Measurements from ENCODE around the gene SAMD15. TPM values are rescaled to one million over a fixed set of nuclear protein-coding genes. Genes with fewer than 3 reads are reported as not detected.

The SAMD15 gene
- total RNA-seq, 1 donor: 2.0 TPM

DNA sequence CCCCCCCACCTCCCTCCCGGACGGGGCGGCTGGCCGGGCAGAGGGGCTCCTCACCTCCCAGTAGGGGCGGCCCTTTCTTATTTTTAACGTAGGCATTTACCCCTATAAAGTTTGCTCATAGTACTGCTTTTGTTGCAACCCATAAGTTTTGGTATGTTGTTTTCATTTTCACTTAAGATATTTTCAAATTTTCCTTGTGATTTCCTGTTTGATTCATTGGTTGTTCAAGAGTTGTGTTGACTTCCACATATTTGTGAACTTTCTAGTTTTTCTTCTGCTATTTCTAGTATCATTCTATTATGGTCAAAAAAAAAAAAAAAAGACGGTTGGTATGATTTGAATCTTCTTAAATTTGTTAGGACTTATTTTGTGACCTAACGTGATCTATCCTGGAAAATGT, 39.7 kb downstream of the SAMD15 start:
- DNase-seq (ENCODE audit: low read depth): no peak
- TF ChIP-seq CTCF (IDR thresholded peaks at IDR 0.05; ENCODE audit: insufficient read depth, low read length): no peak
- H3K4me3 ChIP-seq (ENCODE audit: low read depth, low read length): no peak overlapping the region

DNA sequence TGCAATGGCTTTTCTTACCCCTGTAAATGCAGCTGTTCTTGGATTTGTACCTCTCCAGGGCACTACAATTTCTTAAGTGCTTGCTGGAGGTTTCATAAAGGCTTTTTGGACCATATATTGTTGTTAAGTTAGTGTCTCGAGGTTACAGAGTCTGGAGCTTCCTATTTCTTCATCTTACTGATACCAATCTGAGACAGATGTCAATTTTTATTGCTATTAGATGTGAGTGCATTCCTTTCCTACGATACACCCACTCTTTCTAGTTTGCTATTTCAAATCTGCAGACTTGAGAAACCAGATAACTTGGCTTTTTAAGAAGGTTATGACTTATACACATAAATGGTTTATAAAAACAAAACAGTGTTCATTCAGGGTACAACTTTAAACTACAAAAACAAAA, 44.0 kb downstream of the SAMD15 start:
- no peak for DNase-seq (ENCODE audit: low read depth)
- H3K4me3 ChIP-seq (ENCODE audit: low read depth, low read length): no peak overlapping the region
- no peak for TF ChIP-seq CTCF (IDR thresholded peaks at IDR 0.05; ENCODE audit: insufficient read depth, low read length)

DNA sequence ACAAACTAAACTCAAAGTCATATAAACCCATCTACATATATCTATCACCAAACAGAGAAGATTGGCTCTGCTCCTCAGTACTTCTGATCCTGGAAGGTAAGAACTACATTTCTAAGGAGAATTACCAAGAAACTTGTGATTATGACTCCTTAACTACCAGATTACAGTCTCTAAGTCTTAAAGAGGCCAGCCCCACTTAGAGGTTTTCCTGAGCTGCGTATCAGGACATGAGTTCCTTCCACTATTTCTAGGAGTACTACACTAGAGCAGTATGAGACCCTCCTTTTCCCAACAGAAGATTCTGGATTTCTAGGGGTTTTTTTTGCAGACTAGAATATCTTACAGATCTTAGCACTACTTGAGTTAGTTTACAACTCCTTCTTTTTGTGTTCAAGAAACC, 46.2 kb downstream of the SAMD15 start, which contains the start of gene NOXRED1:
Gene NOXRED1 (minus strand): TSS at position 101 of the 400 bp plus-strand sequence. CDS start 634 bp downstream, outside the sequence.
- no peak within 1 kb of the TSS for H3K4me3 ChIP-seq (ENCODE audit: low read depth, low read length)
- DNase-seq (ENCODE audit: low read depth): no peak
- no peak for TF ChIP-seq CTCF (IDR thresholded peaks at IDR 0.05; ENCODE audit: insufficient read depth, low read length)

DNA sequence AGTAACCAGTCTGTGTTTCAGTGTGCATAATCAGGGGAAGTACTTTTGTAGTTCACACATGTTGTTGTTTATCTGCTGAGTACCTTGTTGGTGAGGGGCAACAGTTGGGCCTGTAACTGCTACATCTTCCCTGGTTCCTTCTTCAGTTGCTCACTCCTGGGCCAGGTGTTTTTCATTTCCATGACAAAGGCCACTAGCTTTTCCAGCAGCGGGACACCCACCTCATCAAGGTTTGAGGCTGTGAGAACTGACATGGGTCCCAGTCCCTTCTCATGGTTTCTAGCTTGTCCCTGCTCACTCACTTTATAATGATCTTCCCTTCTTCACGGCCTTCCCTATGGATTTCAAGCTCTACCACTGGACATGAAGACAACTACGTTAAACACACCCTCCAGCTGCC, 47.7 kb downstream of the SAMD15 start:
- no peak for TF ChIP-seq CTCF (IDR thresholded peaks at IDR 0.05; ENCODE audit: insufficient read depth, low read length)
- no peak overlapping the region for H3K4me3 ChIP-seq (ENCODE audit: low read depth, low read length)
- DNase-seq (ENCODE audit: low read depth): no peak

- no peak for DNase-seq (ENCODE audit: low read depth)
- no peak for TF ChIP-seq CTCF (IDR thresholded peaks at IDR 0.05; ENCODE audit: insufficient read depth, low read length)
- no peak overlapping the region for H3K4me3 ChIP-seq (ENCODE audit: low read depth, low read length)
Observed at GRCh38 chr14:77426396-77426795, 49.2 kb downstream of the SAMD15 start.

DNA sequence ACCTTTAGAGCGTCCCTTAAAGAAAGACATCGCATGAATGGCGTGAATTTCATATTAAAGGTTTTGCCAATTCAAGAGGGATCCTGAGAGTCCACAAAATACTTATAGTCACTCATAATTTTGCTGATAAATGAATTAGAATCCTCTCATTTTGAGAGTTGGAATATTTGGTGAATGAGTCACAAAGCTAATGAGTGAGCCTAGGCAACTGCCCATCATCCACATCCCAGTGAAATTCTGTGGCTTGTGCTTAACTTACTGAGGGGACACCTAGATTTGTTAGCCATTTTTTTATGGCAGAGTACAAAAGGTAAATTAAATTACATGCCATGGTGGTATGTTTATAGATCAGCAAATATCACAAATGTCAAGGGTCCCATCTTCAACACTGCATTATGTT, 58.9 kb downstream of the SAMD15 start:
- no peak for DNase-seq (ENCODE audit: low read depth)
- H3K4me3 ChIP-seq (ENCODE audit: low read depth, low read length): no peak overlapping the region
- no peak for TF ChIP-seq CTCF (IDR thresholded peaks at IDR 0.05; ENCODE audit: insufficient read depth, low read length)

DNA sequence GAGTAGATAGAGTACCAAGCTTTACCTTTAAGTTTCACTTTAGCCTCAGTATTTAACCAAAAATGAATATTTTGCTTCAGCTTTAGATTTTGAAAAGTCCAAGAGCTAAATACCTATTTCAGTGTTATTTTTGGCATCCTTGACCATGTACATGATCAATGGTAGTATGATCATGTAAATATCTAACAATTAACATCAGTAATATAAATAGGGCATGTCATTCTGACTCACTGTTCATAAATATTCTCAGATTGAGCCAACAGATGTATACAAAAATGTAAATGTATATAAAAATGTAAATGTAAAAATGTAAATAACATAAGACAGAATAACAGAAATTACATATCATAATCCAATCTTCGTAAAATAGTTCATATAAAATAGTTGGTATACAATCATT, 61.4 kb downstream of the SAMD15 start:
- DNase-seq (ENCODE audit: low read depth): no peak
- H3K4me3 ChIP-seq (ENCODE audit: low read depth, low read length): no peak overlapping the region
- no peak for TF ChIP-seq CTCF (IDR thresholded peaks at IDR 0.05; ENCODE audit: insufficient read depth, low read length)
